RCC 7860 (cell line): ENCODE data around the gene FNDC3B.
"Not testable (repeated sequence)": the region's sequence is repeated elsewhere in the genome, so short reads cannot be mapped to it uniquely, and the experiment has no call there.

Experiments
- DNase-seq: peaks from one replicate; pipeline ENCODE4 v3.0.0-alpha.2; 2015; ENCODE audit warnings: low spot score
- FAIRE-seq: peaks from 2 replicates; lab custom pipeline; 2012; peaks lifted over from hg19 to GRCh38; lab: Jason Lieb, UNC

FNDC3B gene

DNA sequence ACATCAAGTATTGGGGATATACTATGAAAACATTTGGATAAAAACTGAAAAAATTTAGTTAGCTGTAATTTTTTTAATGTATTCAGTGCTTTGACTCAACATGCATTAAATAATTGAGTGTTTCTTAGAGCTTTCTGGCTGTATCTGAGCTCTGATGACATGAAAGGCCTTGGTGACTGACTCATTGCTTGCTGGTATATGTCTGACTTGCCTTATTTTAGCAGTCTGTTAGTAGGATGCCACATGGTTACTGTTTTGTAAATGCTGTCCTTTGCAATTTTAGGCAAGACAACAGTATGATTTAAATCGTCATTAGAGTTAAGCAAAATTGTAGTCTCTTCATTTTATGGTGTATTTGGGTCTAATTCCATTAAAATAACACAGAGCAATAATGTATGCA is 209.7 kb downstream of the FNDC3B start:
- DNase-seq = peak; percentile 23
- FAIRE-seq = no peak

DNA sequence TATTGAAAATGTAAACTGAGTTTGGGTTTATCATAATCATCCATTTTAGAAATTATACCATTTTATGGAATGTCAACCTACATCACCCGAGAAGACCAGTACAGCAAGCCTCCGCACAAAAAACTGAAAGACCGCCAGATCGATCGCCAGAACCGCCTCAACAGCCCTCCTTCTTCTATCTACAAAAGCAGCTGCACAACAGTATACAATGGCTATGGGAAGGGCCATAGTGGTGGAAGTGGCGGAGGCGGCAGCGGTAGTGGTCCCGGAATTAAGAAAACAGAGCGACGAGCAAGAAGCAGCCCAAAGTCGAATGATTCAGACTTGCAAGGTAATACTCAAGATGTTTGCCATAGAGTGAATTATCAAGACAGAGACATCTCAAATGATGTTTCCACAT is 211.8 kb downstream of the FNDC3B start:
- no peak for FAIRE-seq
- no peak for DNase-seq

DNA sequence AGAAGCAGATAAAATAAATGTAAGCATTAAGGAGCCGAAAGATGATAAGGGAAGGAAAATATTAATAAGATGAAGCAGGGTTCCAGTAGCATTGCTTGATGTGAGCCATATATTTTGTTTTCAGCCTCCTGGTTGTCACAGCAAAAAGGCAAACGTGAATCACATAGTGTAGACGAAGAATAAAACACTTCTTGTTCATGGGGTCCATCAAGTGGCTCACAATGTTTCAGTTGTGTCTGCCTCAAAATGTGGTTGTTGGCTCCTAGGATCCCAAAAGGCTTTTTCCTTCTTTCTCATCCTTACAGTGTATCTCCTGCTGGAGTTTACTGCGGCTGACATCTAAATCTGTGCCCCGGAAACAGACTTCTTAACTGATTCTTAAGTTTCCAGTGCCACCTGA is 213.8 kb downstream of the FNDC3B start:
- DNase-seq = no peak
- FAIRE-seq = no peak

DNA sequence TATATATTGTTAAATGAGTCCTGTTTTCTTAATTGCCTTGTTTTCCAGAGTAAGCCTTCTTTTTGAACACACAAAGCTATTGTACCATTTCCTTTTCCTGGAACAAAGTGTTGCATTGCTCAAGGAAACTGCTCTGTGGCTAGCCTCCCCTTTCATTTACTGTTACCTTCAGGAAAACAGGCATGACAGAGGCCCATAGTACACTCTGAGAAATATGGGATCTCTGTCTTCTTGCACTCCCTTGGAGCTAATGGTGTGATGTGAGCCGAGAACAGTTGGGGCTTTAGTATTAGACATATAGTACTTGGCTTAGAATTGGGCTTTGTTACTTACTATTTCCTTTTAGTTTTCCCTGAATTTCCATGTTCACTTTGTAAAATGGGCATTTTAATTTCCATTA is 215.2 kb downstream of the FNDC3B start:
- FAIRE-seq = no peak
- DNase-seq = no peak

DNA sequence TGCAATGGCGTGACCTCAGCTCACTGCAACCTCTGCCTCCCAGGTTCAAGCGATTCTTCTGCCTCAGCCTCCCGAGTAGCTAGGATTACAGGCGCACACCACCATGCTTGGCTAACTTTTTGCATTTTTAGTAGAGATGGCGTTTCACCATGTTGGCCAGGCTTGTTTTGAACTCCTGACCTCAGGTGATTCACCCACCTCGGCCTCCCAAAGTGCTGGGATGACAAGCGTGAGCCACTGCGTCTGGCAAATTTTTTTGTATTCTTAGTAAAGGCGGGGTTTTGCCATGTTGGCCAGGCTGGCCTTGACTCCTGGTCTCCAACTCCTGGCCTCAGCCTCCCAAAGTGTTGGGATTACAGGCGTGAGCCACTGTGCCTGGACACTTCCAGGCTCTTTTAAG is 215.9 kb downstream of the FNDC3B start:
- not testable (repeated sequence) for FAIRE-seq, DNase-seq

DNA sequence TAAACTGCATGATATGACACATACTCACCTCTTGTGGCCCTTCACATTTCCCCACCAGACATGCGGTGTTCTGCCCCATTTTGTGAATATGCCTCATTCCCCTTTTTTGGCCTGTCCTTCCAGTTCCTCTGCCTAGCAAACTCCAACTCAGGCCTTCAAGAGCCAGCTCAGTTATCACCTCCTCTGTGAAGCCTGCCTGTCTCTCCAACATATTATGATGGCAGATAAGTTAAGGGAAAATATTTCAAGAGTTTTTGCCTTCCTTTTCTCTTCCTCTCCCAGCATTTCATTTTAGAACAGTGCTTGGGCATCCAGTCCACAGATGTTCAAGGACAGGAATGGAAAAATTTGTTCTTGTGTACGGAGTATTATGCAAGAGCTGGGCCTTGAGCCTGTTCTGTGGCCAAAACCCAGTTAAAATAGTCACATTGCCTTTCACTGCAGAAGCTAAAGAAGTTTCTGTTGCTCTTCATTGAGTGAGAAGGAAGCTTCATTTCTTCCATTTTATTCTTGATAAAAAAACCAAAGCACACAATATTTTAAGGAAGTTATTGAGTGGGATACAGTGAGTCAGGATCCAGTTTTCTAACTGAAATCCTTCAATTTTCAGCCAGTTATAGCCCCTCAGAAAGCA is 216.8 kb downstream of the FNDC3B start:
- DNase-seq (no peak), FAIRE-seq (no peak)

DNA sequence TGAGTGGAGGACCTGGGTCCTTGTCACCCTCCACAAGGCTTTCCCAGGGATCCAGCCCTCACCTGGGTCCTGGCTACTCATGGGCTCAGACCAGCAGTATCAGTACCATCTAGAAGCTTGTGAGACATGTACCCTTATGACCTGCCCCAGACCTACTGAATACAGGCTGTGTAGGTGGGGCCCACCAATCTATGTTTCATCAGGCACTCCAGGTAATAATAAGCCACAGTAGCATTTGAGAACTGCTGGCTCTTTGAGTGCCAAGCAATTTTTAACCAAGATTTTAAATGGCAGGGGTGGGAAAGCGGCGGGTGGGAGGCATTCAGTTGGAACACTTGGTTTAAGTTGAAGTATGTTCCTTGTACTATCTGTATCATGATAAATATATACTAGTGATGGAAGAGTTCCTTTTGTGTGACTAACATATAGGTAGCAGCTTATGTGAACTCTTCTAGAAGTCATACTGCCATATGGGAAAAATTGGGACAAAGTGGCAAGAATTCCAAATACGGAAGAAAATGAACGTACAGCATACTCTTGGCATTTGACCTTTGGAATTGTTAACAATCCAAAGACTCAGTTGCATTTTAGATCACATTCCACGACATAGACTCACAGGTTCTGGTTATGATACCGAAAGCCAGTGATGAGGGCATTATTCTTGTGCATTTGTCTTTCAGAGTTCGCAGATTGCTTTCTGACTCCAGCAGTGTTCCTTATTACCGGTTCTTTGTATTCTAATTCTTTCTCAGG is 218.4 kb downstream of the FNDC3B start:
- DNase-seq = peak; percentile 32
- FAIRE-seq = no peak

DNA sequence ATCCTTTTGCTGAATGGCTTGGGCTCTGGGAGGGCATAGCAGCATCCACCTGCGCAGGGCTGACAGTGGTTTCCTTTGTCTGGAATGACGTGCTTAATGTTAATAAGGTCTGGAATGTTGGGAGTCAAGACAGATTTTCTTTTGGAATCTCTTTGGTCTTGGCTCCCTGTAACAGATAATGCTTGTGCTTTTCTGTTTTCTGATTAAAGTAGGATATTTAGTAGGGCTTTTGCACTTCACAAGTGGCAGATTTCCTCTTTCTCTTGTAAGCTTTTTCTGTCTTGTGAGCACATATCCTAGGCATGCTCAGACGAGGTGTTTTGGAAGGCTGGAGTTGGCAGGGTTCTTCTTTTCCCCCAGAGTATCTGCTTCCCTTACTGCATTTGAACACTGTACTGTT is 219.2 kb downstream of the FNDC3B start:
- DNase-seq = no peak
- FAIRE-seq = no peak

DNA sequence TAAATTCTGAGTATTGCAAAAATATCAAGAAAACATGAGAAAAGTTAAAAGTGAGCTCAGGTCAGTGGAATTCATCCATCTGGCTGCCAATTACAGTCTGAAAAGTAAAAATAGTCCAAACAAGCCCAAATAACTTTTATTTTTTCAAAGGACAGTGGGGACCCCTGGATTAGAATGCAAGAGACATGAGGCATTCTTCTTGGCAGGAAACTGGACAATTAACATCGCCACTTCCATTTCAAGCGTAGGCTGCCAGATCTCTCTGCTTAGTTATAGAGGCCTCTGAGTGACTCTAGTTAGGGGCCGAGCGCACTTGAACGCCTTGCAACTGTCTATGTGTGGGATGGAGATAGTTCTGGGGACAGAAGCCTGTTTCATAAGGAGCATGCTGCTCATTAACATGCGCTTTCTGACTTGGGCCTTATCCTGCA is 219.7 kb downstream of the FNDC3B start:
- no peak for DNase-seq
- no peak for FAIRE-seq

DNA sequence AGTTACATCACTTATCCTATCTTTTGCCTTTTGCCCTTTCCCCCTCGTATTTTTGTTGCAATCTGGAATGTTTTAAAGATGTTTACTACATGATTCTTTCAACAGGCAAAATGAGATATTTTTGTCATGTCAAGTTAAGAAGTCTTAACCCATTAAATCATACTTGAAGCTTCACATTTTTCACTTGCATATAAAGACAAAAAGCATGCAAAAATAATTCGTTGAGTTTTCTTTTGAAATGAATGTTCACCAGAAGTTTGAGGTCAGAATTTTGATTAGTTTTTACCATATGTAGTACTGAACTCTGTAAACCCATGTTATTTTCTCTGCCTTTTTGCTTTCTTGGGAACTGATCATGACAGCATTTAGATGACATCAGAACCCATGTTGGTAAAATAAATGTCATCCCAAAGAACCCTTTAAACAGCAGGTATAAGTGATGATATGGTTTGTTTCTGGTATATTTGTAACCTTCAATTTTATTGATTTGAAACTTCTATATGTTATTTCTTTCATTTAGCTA is 220.4 kb downstream of the FNDC3B start:
- FAIRE-seq (no peak), DNase-seq (no peak)

DNA sequence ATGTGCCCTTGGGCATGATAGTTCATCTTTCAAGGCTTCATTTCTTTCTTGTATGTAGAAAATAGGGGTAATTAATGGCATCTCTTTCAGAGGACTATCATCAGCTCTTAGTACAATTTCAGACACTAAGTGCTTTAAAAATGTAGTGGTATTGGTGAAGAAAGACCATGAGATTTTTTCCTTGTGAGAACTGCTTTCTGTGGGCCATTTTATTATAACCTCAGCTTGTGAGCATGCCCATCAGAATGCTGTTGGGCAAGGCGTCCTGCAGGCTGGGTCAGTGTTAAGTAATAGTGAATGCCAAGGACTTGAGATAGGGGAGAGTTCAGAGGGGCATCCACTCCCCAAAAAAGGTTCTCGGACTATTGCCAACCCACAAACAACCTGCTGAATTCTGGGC is 221.0 kb downstream of the FNDC3B start:
- DNase-seq = no peak
- no peak for FAIRE-seq

DNA sequence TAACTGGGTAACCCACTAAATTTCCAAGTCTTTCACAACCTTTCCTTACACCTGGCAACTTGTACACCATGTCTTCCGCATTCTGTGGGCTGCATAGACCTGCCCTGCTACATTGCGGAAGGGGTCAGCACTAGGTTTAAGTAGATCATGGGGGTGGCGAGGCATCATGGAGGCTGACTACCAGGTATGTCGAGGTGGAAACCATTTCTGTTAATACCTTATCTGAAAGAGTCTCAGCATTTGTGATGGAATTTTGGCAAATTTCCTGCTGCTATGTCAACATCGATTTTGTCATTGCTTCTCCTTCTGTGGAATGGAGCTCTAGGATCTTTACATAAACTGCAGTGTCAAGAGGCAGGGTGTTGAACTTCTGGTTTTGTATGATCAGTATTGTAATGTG is 221.7 kb downstream of the FNDC3B start:
- FAIRE-seq (no peak), DNase-seq (no peak)

DNA sequence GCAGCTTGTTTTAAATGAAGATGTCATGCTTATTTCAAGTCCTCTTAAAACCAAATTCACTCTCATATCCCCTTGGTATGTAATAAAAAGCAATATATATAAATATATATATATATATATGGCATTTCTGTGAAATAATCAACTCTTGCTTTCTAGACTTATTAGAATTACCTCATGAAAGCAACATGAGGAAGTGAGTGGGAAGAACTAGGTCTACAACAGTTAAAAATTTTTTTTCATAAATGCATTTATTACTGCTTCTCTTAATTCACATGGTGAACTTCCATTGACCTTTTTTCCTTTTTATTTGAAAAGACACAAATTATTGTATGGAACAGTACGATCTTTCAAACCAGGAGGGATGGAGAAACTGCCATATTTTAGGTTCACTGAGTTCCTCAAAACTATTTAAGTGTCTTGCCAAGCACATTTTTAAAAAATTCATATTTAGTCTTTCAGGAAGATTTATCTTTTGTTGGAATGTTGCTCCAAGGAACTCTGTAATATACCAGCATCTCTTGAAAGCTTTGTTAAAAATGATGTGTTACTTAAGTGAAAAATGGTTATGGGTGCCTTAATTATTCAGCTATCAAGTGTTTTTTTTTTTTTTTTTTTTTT is 223.7 kb downstream of the FNDC3B start:
- no peak for DNase-seq
- no peak for FAIRE-seq

DNA sequence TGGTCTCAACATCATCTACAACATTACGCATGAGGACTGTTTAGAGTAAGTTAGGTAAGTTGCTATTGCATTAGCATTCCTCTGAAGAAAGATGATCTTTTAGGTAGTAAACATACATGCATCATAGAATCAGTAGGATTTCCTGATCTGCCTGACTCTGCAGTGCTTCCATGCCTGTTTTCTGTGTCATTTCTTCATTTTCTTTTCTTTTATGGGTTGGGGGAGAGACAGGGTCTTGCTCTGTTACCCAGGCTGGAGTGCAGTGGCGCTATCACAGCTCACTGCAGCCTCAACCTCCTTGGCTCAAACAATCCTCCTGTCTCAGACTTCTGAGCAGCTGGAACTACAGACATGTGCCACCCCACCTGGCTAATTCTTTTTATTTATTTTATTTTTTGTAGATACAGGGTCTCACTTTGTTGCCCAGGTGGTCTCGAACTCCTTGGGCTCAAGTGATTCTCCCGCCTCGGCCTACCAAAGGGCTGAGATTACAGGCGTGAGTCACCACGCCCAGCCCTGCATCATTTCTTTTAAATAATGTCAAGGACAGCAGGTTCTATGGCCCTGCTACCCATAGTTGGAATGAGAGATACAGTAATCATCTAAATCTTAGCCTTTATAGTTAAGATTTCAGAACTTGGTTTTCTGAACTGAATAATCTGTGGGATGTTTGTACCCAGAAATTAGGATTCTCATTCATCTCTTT is 224.6 kb downstream of the FNDC3B start:
- DNase-seq = no peak
- FAIRE-seq = no peak

DNA sequence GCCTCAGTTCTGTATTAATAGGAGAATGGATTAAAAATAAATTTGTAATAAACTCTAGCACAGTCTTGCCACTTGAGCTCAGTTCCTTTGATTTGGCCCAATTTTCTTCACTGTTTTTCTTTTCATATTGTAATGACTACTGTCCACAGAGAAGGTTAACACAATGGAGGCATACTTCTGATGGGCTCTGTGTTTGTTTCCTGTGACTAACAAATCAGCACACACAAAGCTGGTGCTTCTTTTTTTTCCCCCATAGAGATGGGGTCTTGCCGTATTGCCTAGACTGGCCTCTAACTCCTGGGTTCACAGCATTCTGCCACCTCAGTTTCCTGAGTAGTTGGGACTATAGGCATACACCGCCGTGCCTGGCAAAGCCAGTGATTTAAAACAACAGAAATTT is 226.7 kb downstream of the FNDC3B start:
- FAIRE-seq = no peak

DNA sequence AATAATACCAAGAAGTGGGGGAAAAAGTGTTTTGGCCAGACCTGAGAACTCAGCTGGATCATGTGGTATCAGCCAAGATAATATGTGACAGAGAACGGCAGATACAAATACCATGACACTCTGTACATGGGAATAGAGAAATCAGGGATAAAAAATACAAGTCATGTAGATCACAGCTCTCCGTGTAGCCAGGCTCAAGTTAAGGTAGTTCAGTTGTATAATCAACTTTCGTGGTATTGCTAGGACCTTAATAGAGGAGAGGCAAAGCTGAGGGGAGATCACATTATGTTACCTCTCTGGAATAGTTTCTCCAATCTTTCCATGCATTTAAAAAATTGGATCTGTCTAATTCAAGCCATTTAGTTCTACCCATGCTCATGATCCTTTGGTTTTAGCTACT is 229.0 kb downstream of the FNDC3B start:
- no peak for FAIRE-seq

More for the DNA sequence above, 226.7 kb downstream of the FNDC3B start:
- DNase-seq = no peak

DNA sequence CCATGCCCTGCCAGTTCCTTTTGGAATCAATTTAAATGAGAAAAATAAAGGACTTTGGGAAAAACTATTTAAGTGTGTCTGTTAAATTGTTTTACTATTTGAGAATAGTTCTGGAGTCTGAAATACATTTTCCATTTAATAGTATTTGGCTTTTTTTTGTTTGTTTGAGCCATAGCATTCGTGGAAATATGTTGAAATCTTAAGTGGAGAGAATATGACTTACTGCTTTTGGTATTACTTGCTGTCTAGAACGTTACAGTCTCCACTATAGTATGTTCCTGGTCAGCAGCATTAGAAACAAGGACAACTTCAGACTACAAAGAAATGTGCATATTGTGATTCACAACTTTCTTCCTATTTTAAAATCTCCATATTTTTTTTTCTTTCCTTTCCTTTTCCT is 229.5 kb downstream of the FNDC3B start:
- FAIRE-seq (no peak), DNase-seq (no peak)

More for the DNA sequence above, 229.0 kb downstream of the FNDC3B start:
- DNase-seq = no peak

DNA sequence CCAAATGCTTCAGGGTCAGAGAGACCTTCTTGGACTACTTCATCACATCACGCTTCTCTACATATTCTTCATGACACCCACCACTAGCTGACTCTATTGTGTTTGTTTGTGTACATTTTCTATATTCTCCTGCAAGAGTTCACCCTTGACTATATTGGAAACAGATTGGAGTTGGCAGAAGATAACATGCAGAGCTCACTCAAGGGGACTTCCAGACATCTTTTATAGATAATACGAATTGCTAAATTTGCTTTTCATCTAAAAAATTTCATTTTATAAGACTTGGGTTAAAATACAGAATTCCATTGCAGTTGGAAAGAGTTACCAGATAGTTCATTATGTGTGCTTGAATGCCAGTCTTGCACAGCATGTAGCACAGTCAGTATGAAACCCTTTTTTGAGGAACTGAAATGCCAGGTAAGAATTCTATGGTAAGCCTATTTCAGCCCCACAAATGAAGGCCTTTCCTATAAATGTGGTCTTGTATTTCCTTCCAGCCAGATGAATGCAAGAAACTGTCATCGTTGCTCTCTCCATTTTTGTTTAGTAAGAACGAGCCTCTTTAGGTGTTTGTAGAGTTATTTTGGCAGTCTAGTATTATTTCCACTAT is 231.3 kb downstream of the FNDC3B start:
- DNase-seq (no peak), FAIRE-seq (no peak)

DNA sequence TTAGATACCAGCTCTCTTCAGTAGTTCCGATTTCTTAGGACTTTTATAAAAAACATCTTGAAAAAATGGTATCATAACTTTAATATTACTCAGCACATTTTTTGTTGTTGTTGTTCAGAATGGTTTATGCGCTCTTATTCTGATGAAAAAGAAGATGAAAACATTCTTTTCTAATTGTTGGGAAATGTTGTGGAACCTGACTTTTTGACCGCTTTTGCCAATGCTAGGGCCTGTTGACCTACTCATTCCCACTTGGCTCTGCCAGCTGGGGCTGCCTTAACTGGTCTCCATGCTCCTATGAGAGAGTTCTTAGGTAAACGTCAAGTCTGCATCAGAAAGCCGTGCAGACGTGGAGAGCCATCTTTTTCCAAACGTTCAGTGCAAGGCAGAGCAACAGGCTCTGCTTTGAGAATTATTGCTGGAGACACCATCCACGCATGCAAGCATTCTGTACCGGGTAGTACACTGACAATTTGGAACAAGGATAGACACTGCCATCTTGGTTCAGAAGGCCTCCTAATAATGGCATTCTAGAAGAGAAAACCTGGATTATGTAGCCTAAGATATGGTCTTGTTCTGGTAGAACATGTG is 232.1 kb downstream of the FNDC3B start:
- no peak for FAIRE-seq

DNA sequence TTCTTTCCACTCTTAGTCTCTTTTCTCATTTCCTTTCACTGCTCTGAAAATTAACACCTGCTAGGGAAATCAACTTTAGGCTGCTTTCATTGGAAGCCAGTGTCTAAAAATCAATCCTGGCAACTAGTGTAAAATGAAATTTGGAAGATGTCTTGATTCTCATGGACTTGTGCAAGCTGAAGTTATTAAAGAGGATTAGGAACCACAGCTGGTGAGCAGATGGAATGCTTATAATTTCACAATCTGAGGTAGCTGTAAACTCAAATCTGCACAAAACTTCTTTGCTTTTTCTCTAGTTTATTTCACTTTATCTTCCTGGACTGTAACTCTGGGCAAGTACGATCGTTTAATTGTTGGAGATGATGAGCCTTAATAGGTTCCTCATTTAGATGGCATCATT is 233.3 kb downstream of the FNDC3B start:
- DNase-seq (no peak), FAIRE-seq (no peak)

More for the DNA sequence above, 232.1 kb downstream of the FNDC3B start:
- no peak for DNase-seq
